Measurements from ENCODE around the gene ZMYND12.

ZMYND12 gene

GRCh38 chr1:42442662-42443061 is 13.2 kb downstream of the ZMYND12 start:
- no peak for DNase-seq (ENCODE audit: low read depth in 2 of 2, low spot score in 1 of 2)

GRCh38 chr1:42439940-42440339 is 15.9 kb downstream of the ZMYND12 start:
- no peak for DNase-seq (ENCODE audit: low read depth in 2 of 2, low spot score in 1 of 2)

- no peak for DNase-seq (ENCODE audit: low read depth in 2 of 2, low spot score in 1 of 2)
Measured at GRCh38 chr1:42434340-42434739, 21.5 kb downstream of the ZMYND12 start.

- no peak for DNase-seq (ENCODE audit: low read depth in 2 of 2, low spot score in 1 of 2)
Measured at GRCh38 chr1:42433369-42433768, 22.5 kb downstream of the ZMYND12 start.

- no peak for DNase-seq (ENCODE audit: low read depth in 2 of 2, low spot score in 1 of 2)
Measured at GRCh38 chr1:42432714-42433113, 23.1 kb downstream of the ZMYND12 start.

- DNase-seq (ENCODE audit: low read depth in 2 of 2, low spot score in 1 of 2) = no peak
Measured at GRCh38 chr1:42431514-42431913, 24.3 kb downstream of the ZMYND12 start.

GRCh38 chr1:42430286-42431135 is 25.3 kb downstream of the ZMYND12 start:
- DNase-seq (ENCODE audit: low read depth in 2 of 2, low spot score in 1 of 2) = no peak

- DNase-seq (ENCODE audit: low read depth in 2 of 2, low spot score in 1 of 2) = no peak
Measured at GRCh38 chr1:42429603-42430002, 26.2 kb downstream of the ZMYND12 start.

- DNase-seq (ENCODE audit: low read depth in 2 of 2, low spot score in 1 of 2) = no peak
Measured at GRCh38 chr1:42427240-42427639, 28.6 kb downstream of the ZMYND12 start.

- no peak for DNase-seq (ENCODE audit: low read depth in 2 of 2, low spot score in 1 of 2)
Measured at GRCh38 chr1:42424201-42424600, 31.6 kb downstream of the ZMYND12 start.

- no peak for DNase-seq (ENCODE audit: low read depth in 2 of 2, low spot score in 1 of 2)
Measured at GRCh38 chr1:42423681-42424080, 32.1 kb downstream of the ZMYND12 start.

- no peak for DNase-seq (ENCODE audit: low read depth in 2 of 2, low spot score in 1 of 2)
Measured at GRCh38 chr1:42422737-42423136, 33.1 kb downstream of the ZMYND12 start.

- DNase-seq (ENCODE audit: low read depth in 2 of 2, low spot score in 1 of 2) = no peak
Measured at GRCh38 chr1:42420911-42421585, 34.8 kb downstream of the ZMYND12 start.

- no peak for DNase-seq (ENCODE audit: low read depth in 2 of 2, low spot score in 1 of 2)
Measured at GRCh38 chr1:42420121-42420520, 35.7 kb downstream of the ZMYND12 start.

GRCh38 chr1:42419126-42419821 is 36.5 kb downstream of the ZMYND12 start:
- DNase-seq (ENCODE audit: low read depth in 2 of 2, low spot score in 1 of 2) = no peak

- no peak for DNase-seq (ENCODE audit: low read depth in 2 of 2, low spot score in 1 of 2)
Measured at GRCh38 chr1:42418516-42418915, 37.3 kb downstream of the ZMYND12 start.

GRCh38 chr1:42417166-42417565 is 38.7 kb downstream of the ZMYND12 start:
- no peak for DNase-seq (ENCODE audit: low read depth in 2 of 2, low spot score in 1 of 2)

- no peak for DNase-seq (ENCODE audit: low read depth in 2 of 2, low spot score in 1 of 2)
Measured at GRCh38 chr1:42414551-42415496, 41.0 kb downstream of the ZMYND12 start.

GRCh38 chr1:42403880-42404400 is 51.9 kb downstream of the ZMYND12 start:
- no peak for DNase-seq (ENCODE audit: low read depth in 2 of 2, low spot score in 1 of 2)

- DNase-seq (ENCODE audit: low read depth in 2 of 2, low spot score in 1 of 2) = no peak
Measured at GRCh38 chr1:42399315-42400100, 56.3 kb downstream of the ZMYND12 start.

Data from stimulated activated CD8-positive, alpha-beta memory T cell treated with anti-CD3 and anti-CD28 coated beads, Interleukin-4, amount 100 ng/mL, for 1 hour (primary cell).